SJSA1 (cell line): ENCODE measurements around the gene SNX24. TPM values are rescaled to one million over a fixed set of nuclear protein-coding genes. Genes with fewer than 3 reads are reported as not detected.
A peak's percentile ranks its signal among the peaks of the same experiment; 100 is the strongest.

ENCODE experiments used
- DNase-seq, 2 experiments: peaks; one replicate each; pipeline ENCODE4 v3.0.0-alpha.2; 2015 to 2020; ENCODE audit warnings: low spot score in 2 of 2, low read depth in 1 of 2
- H3K27ac ChIP-seq: fragments of 250-450 bp; sonication (Bioruptor Pico); 2 replicates; pipeline ENCODE4 v1.5.1; 2020; ENCODE audit warnings: mild to moderate bottlenecking, moderate library complexity
- H3K27me3 ChIP-seq: fragments of 250-450 bp; sonication (Bioruptor Pico); replicated peaks from 2 replicates; pipeline ENCODE4 v1.5.1; 2020; ENCODE audit warnings: mild to moderate bottlenecking, moderate library complexity
- H3K36me3 ChIP-seq: fragments of 250-450 bp; sonication (Bioruptor Pico); 2 replicates; pipeline ENCODE4 v1.5.1; 2020; ENCODE audit warnings: mild to moderate bottlenecking
- H3K4me1 ChIP-seq: fragments of 250-450 bp; sonication (Bioruptor Pico); replicated peaks from 2 replicates; pipeline ENCODE4 v1.6.1; 2021; ENCODE audit warnings: mild to moderate bottlenecking
- H3K4me3 ChIP-seq: fragments of 250-450 bp; sonication (Bioruptor Pico); 2 replicates; pipeline ENCODE4 v1.5.1; 2020; ENCODE audit warnings: mild to moderate bottlenecking
- H3K9me3 ChIP-seq: fragments of 250-450 bp; sonication (Bioruptor Pico); replicated peaks from 2 replicates; pipeline ENCODE4 v1.5.1; 2020; ENCODE audit warnings: mild to moderate bottlenecking
- total RNA-seq: library from RNA; depleted of rRNA; stranded (reverse); fragments of >200 nt; shearing (Covaris generic); gene quantifications from 2 replicates; pipeline ENCODE4 v1.2.3, GENCODE V29; 2014

The SNX24 gene
- total RNA-seq, 1 experiment from 2014 or later, result 33.3 TPM

GRCh38 chr5:122942164-122942914 lies 96.9 kb downstream of the SNX24 start:
- Histone ChIP-seq H3K4me3 (no peak overlapping the region), H3K27me3 (no peaks in the 10 kb centered on the region), H3K27ac (no peak overlapping the region), H3K36me3 (peaks cover 5% of the 10 kb centered on the region; the same call in 1 of the 2 replicates), H3K4me1 (peaks cover 13% of the 10 kb centered on the region), H3K9me3 (no peaks in the 10 kb centered on the region)
- DNase-seq, result no peak

- no peak overlapping the region for H3K4me3 ChIP-seq
- DNase-seq, result no peak
- H3K9me3 ChIP-seq, result no peaks in the 10 kb centered on the region
- peaks cover 5% of the 10 kb centered on the region; the same call in 1 of the 2 replicates for H3K36me3 ChIP-seq
- no peaks in the 10 kb centered on the region for H3K27me3 ChIP-seq
- peaks cover 21% of the 10 kb centered on the region for H3K4me1 ChIP-seq
- no peak overlapping the region for H3K27ac ChIP-seq
Measured at GRCh38 chr5:122943050-122943698, 97.8 kb downstream of the SNX24 start.

GRCh38 chr5:122944051-122944450 lies 98.6 kb downstream of the SNX24 start:
- no peak overlapping the region for H3K27ac ChIP-seq
- H3K27me3 ChIP-seq, result no peaks in the 10 kb centered on the region
- H3K4me3 ChIP-seq, result no peak overlapping the region
- no peak for DNase-seq
- H3K4me1 ChIP-seq, result peaks cover 24% of the 10 kb centered on the region
- no peaks in the 10 kb centered on the region for H3K9me3 ChIP-seq
- peaks cover 5% of the 10 kb centered on the region; the same call in 1 of the 2 replicates for H3K36me3 ChIP-seq

- Histone ChIP-seq H3K4me1 (peaks cover 24% of the 10 kb centered on the region), H3K27me3 (no peaks in the 10 kb centered on the region), H3K4me3 (no peak overlapping the region), H3K27ac (no peak overlapping the region), H3K36me3 (no peaks in the 10 kb centered on the region), H3K9me3 (no peaks in the 10 kb centered on the region)
- DNase-seq, result peak in 1 of 2 experiments; percentile 33
Measured at GRCh38 chr5:122947372-122947771, 102.0 kb downstream of the SNX24 start.

- no peaks in the 10 kb centered on the region for H3K36me3 ChIP-seq
- peak in 1 of 2 experiments; percentile 36 for DNase-seq
- H3K4me1 ChIP-seq, result peaks cover 24% of the 10 kb centered on the region
- no peaks in the 10 kb centered on the region for H3K27me3 ChIP-seq
- no peak overlapping the region for H3K27ac ChIP-seq
- H3K4me3 ChIP-seq, result no peak overlapping the region
- H3K9me3 ChIP-seq, result no peaks in the 10 kb centered on the region
Measured at GRCh38 chr5:122947772-122948171, 102.4 kb downstream of the SNX24 start.

- no peak overlapping the region for H3K4me3 ChIP-seq
- H3K9me3 ChIP-seq, result no peaks in the 10 kb centered on the region
- no peaks in the 10 kb centered on the region for H3K36me3 ChIP-seq
- H3K4me1 ChIP-seq, result peaks cover 24% of the 10 kb centered on the region
- no peak overlapping the region for H3K27ac ChIP-seq
- DNase-seq, result no peak
- H3K27me3 ChIP-seq, result no peaks in the 10 kb centered on the region
Measured at GRCh38 chr5:122948319-122948718, 102.9 kb downstream of the SNX24 start.

- H3K27ac ChIP-seq, result no peak overlapping the region
- peaks cover 18% of the 10 kb centered on the region for H3K4me1 ChIP-seq
- no peaks in the 10 kb centered on the region for H3K27me3 ChIP-seq
- H3K36me3 ChIP-seq, result no peaks in the 10 kb centered on the region
- DNase-seq, result no peak
- H3K4me3 ChIP-seq, result no peak overlapping the region
- H3K9me3 ChIP-seq, result no peaks in the 10 kb centered on the region
Measured at GRCh38 chr5:122951658-122952057, 106.2 kb downstream of the SNX24 start.

GRCh38 chr5:122954719-122955118 lies 109.3 kb downstream of the SNX24 start:
- DNase-seq, result no peak
- Histone ChIP-seq H3K4me1 (no peaks in the 10 kb centered on the region), H3K27ac (no peak overlapping the region), H3K9me3 (0 out of 2 replicates have a peak, but pooled peaks cover 4% of the 10 kb centered on the region), H3K27me3 (no peaks in the 10 kb centered on the region), H3K4me3 (no peak overlapping the region), H3K36me3 (no peaks in the 10 kb centered on the region)

- Histone ChIP-seq H3K4me1 (no peaks in the 10 kb centered on the region), H3K4me3 (no peak overlapping the region), H3K9me3 (0 out of 2 replicates have a peak, but pooled peaks cover 4% of the 10 kb centered on the region), H3K36me3 (no peaks in the 10 kb centered on the region), H3K27ac (no peak overlapping the region), H3K27me3 (no peaks in the 10 kb centered on the region)
- no peak for DNase-seq
Measured at GRCh38 chr5:122957457-122957856, 112.0 kb downstream of the SNX24 start.

- no peaks in the 10 kb centered on the region for H3K27me3 ChIP-seq
- no peak overlapping the region for H3K4me3 ChIP-seq
- H3K27ac ChIP-seq, result no peak overlapping the region
- H3K9me3 ChIP-seq, result 0 out of 2 replicates have a peak, but pooled peaks cover 4% of the 10 kb centered on the region
- H3K4me1 ChIP-seq, result no peaks in the 10 kb centered on the region
- no peak for DNase-seq
- no peaks in the 10 kb centered on the region for H3K36me3 ChIP-seq
Measured at GRCh38 chr5:122959740-122960445, 114.5 kb downstream of the SNX24 start.

GRCh38 chr5:122963305-122963704 lies 117.9 kb downstream of the SNX24 start:
- Histone ChIP-seq H3K4me3 (no peak overlapping the region), H3K36me3 (no peaks in the 10 kb centered on the region), H3K4me1 (no peaks in the 10 kb centered on the region), H3K9me3 (no peaks in the 10 kb centered on the region), H3K27me3 (no peaks in the 10 kb centered on the region), H3K27ac (no peak overlapping the region)
- no peak for DNase-seq

- DNase-seq, result no peak
- Histone ChIP-seq H3K27me3 (no peaks in the 10 kb centered on the region), H3K36me3 (no peaks in the 10 kb centered on the region), H3K9me3 (no peaks in the 10 kb centered on the region), H3K4me3 (no peak overlapping the region), H3K4me1 (no peaks in the 10 kb centered on the region), H3K27ac (no peak overlapping the region)
Measured at GRCh38 chr5:122965111-122965510, 119.7 kb downstream of the SNX24 start.

GRCh38 chr5:122967085-122967484 lies 121.7 kb downstream of the SNX24 start:
- Histone ChIP-seq H3K4me3 (no peak overlapping the region), H3K36me3 (no peaks in the 10 kb centered on the region), H3K9me3 (no peaks in the 10 kb centered on the region), H3K4me1 (no peaks in the 10 kb centered on the region), H3K27me3 (no peaks in the 10 kb centered on the region), H3K27ac (no peak overlapping the region)
- no peak for DNase-seq

GRCh38 chr5:122967625-122968024 lies 122.2 kb downstream of the SNX24 start:
- Histone ChIP-seq H3K27me3 (no peaks in the 10 kb centered on the region), H3K36me3 (no peaks in the 10 kb centered on the region), H3K4me3 (no peak overlapping the region), H3K9me3 (no peaks in the 10 kb centered on the region), H3K27ac (no peak overlapping the region), H3K4me1 (no peaks in the 10 kb centered on the region)
- no peak for DNase-seq
